ENCODE data around the gene CCR9.

CCR9 gene

DNA sequence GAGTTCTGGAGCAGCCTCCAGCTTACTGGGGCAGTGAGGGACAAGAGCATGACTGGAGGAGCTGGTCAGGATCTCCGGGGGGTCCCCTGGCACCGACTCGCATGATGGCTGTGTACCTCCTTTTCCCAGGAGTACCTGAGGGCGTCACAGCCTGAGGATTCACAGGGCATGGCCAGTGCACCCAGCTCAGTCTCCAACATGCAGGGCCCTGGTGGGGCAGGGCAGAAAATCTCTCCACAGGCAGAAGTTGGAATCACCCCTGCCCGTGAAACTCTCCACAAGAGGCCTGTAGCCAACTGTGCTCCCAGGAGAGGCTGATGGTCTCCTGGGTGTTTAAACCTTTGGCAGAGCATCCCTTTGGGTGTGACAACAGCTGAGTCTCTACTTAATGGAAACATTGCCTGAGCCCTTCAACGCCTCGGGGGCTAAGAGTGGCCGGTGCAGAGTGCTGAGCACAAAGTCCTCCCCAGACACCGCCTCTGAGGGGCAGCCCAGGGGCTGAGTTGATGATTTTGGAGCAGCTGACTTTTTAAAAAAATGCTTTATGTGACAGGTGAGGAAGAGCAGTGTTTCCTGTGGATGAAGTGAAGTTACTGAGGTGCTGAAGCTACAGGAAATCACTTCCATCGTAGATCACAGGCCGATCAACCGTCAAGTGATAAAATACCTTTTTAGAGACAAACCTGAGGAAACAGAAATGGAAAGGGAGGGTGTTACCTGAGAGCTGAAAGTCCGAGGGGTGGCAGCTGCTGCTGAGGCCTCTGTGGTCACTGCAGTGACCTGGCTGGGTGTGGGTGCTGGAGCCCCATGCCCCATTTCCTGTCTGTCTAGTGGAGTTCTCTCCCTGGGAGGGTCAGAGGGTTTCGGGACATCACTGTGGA, 35.1 kb downstream of the CCR9 start:
- TF ChIP-seq CTCF (IDR thresholded peaks at IDR 0.05; ENCODE audit: low read depth, low read length, missing control alignments), result no peak
- no peak overlapping the region for H3K4me3 ChIP-seq (ENCODE audit: low read depth, low read length)
- in situ Hi-C loops (cut with HindIII; ENCODE audit: low sequenced_read_pairs), result no loop called here
- DNase-seq (ENCODE audit: low read depth), result no peak

- no peak for TF ChIP-seq CTCF (IDR thresholded peaks at IDR 0.05; ENCODE audit: low read depth, low read length, missing control alignments)
- H3K4me3 ChIP-seq (ENCODE audit: low read depth, low read length), result no peak overlapping the region
- no peak for DNase-seq (ENCODE audit: low read depth)
- in situ Hi-C loops (cut with HindIII; ENCODE audit: low sequenced_read_pairs), result no loop called here
Observed at GRCh38 chr3:45922039-45922326, 35.6 kb downstream of the CCR9 start.

GRCh38 chr3:45922950-45923590, 36.7 kb downstream of the CCR9 start:
- TF ChIP-seq CTCF (IDR thresholded peaks at IDR 0.05; ENCODE audit: low read depth, low read length, missing control alignments), result no peak
- in situ Hi-C loops (cut with HindIII; ENCODE audit: low sequenced_read_pairs), result no loop called here
- H3K4me3 ChIP-seq (ENCODE audit: low read depth, low read length), result no peak overlapping the region
- DNase-seq (ENCODE audit: low read depth), result no peak

DNA sequence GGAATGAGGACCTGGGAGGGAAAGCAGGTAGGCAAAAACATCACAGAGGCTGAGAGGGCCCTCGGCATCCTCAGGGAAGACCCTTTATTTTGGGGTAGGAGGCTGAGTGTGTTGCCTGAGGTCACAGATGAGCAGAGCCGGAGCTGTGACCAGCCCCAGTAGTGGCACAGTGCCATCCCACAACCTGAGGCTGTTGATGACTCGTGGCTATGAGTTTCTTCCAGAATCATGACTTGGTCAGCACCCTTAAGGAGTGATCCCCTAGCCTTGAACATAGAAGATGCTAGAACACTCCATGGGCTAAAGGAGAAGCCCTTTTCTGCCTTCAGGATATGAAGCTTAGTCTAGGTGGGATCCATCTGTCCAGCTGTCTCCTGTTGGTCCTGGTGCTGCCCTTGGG, 37.4 kb downstream of the CCR9 start:
- DNase-seq (ENCODE audit: low read depth), result no peak
- TF ChIP-seq CTCF (IDR thresholded peaks at IDR 0.05; ENCODE audit: low read depth, low read length, missing control alignments), result no peak
- no peak overlapping the region for H3K4me3 ChIP-seq (ENCODE audit: low read depth, low read length)
- in situ Hi-C loops (cut with HindIII; ENCODE audit: low sequenced_read_pairs), result no loop called here

GRCh38 chr3:45927881-45928280, 41.5 kb downstream of the CCR9 start:
- in situ Hi-C loops (cut with HindIII; ENCODE audit: low sequenced_read_pairs), result loop anchor here (25.0 kb wide), 1 partner anchor 159 kb away; no protein-coding TSS in a partner anchor
- TF ChIP-seq CTCF (IDR thresholded peaks at IDR 0.05; ENCODE audit: low read depth, low read length, missing control alignments), result no peak
- H3K4me3 ChIP-seq (ENCODE audit: low read depth, low read length), result no peak overlapping the region
- DNase-seq (ENCODE audit: low read depth), result no peak

DNA sequence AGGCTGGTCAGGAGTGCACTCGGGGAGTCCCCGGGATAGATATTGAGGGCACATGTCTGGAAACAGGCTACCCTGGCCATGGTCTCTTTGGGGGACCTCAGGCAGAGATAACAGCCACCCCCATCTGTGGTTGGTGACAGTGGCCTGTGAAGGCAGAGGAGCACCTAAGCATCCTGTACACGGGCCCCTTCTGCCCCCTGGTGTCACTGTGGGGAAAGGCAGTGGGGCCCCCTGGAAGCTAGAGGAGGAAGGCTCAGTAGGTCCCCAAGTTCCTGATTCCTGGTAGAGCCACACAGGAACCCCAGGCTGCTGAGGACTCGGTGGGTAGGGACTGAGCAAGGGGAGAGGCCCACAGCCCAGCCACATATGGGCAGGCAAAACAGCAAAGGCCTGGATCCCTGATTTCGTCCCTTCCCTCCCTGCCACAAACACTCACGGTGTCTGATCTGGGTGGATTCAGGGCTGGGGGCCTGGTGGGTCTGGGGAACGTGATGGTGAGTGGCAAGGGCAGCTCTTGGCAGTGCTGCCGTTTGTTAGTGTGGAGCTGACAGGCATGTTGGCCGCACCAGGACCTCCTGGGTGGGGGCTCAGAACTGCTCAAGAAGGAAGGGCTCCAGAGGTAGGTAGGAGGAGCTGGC, 42.8 kb downstream of the CCR9 start:
- H3K4me3 ChIP-seq (ENCODE audit: low read depth, low read length), result no peak overlapping the region
- TF ChIP-seq CTCF (IDR thresholded peaks at IDR 0.05; ENCODE audit: low read depth, low read length, missing control alignments), result peak; percentile 78
- DNase-seq (ENCODE audit: low read depth), result no peak
- in situ Hi-C loops (cut with HindIII; ENCODE audit: low sequenced_read_pairs), result loop anchor here (25.0 kb wide), 1 partner anchor 158 kb away; no protein-coding TSS in a partner anchor

All from astrocyte of the cerebellum (primary cell).